ENCODE data around the gene CPN1.
"Not testable (repeated sequence)": the region's sequence is repeated elsewhere in the genome, so short reads cannot be mapped to it uniquely, and the experiment has no call there.

CPN1 gene

GRCh38 chr10:100103581-100103980, 21.9 kb upstream of the CPN1 start:
- ATAC-seq (ENCODE audit: low read depth) (no peak), DNase-seq (ENCODE audit: low spot score in 2 of 2) (no peak)
- Mint-ChIP-seq H3K9me3 (peaks cover under 1% of the 10 kb centered on the region), H3K27me3 (peaks cover 17% of the 10 kb centered on the region), H3K4me1 (peaks cover 4% of the 10 kb centered on the region), H3K4me3 (no peak overlapping the region), H3K36me3 (no peaks in the 10 kb centered on the region), H3K27ac (no peak overlapping the region)

- Mint-ChIP-seq H3K4me3 (no peak overlapping the region), H3K27ac (no peak overlapping the region), H3K4me1 (peaks cover 4% of the 10 kb centered on the region), H3K27me3 (peaks cover 23% of the 10 kb centered on the region), H3K36me3 (no peaks in the 10 kb centered on the region), H3K9me3 (peaks cover 7% of the 10 kb centered on the region)
- DNase-seq (ENCODE audit: low spot score in 2 of 2) (no peak), ATAC-seq (ENCODE audit: low read depth) (no peak)
Measured at GRCh38 chr10:100101192-100102076, 19.8 kb upstream of the CPN1 start.

GRCh38 chr10:100100651-100101184, 19.0 kb upstream of the CPN1 start:
- H3K4me1 Mint-ChIP-seq: peaks cover 4% of the 10 kb centered on the region
- H3K27ac Mint-ChIP-seq: no peak overlapping the region
- DNase-seq (ENCODE audit: low spot score in 2 of 2) (no peak), ATAC-seq (ENCODE audit: low read depth) (no peak)
- peaks cover 7% of the 10 kb centered on the region for H3K9me3 Mint-ChIP-seq
- H3K4me3 Mint-ChIP-seq: no peak overlapping the region
- no peaks in the 10 kb centered on the region for H3K36me3 Mint-ChIP-seq
- H3K27me3 Mint-ChIP-seq: peaks cover 23% of the 10 kb centered on the region

GRCh38 chr10:100089241-100089640, 7.6 kb upstream of the CPN1 start:
- H3K27me3 Mint-ChIP-seq: peaks cover 16% of the 10 kb centered on the region
- H3K4me3 Mint-ChIP-seq: no peak overlapping the region
- DNase-seq (ENCODE audit: low spot score in 2 of 2) (no peak), ATAC-seq (ENCODE audit: low read depth) (no peak)
- no peaks in the 10 kb centered on the region for H3K4me1 Mint-ChIP-seq
- no peaks in the 10 kb centered on the region for H3K36me3 Mint-ChIP-seq
- H3K27ac Mint-ChIP-seq: no peak overlapping the region
- H3K9me3 Mint-ChIP-seq: no peaks in the 10 kb centered on the region

- not testable (repeated sequence) for H3K4me3 Mint-ChIP-seq; ATAC-seq (ENCODE audit: low read depth); H3K9me3 Mint-ChIP-seq; H3K36me3 Mint-ChIP-seq; H3K4me1 Mint-ChIP-seq; DNase-seq (ENCODE audit: low spot score in 2 of 2); H3K27ac Mint-ChIP-seq
- H3K27me3 Mint-ChIP-seq: peaks cover 17% of the 10 kb centered on the region
Measured at GRCh38 chr10:100086708-100087107, 5.0 kb upstream of the CPN1 start.

- Mint-ChIP-seq H3K9me3 (no peaks in the 10 kb centered on the region), H3K27me3 (peaks cover 17% of the 10 kb centered on the region), H3K4me1 (no peaks in the 10 kb centered on the region), H3K4me3 (no peak overlapping the region), H3K27ac (no peak overlapping the region), H3K36me3 (no peaks in the 10 kb centered on the region)
- no peak for ATAC-seq (ENCODE audit: low read depth)
- no peak for DNase-seq (ENCODE audit: low spot score in 2 of 2)
Measured at GRCh38 chr10:100085596-100085995, 3.9 kb upstream of the CPN1 start.

- ATAC-seq (ENCODE audit: low read depth) (no peak), DNase-seq (ENCODE audit: low spot score in 2 of 2) (no peak)
- H3K27ac Mint-ChIP-seq: no peak overlapping the region
- H3K4me3 Mint-ChIP-seq: no peak overlapping the region
- peaks cover 19% of the 10 kb centered on the region for H3K27me3 Mint-ChIP-seq
- no peaks in the 10 kb centered on the region for H3K4me1 Mint-ChIP-seq
- no peaks in the 10 kb centered on the region for H3K9me3 Mint-ChIP-seq
- no peaks in the 10 kb centered on the region for H3K36me3 Mint-ChIP-seq
Measured at GRCh38 chr10:100083623-100084022, 2.0 kb upstream of the CPN1 start.

- DNase-seq (ENCODE audit: low spot score in 2 of 2); H3K4me3 Mint-ChIP-seq; H3K27ac Mint-ChIP-seq; H3K9me3 Mint-ChIP-seq; H3K36me3 Mint-ChIP-seq; H3K4me1 Mint-ChIP-seq; ATAC-seq (ENCODE audit: low read depth): not testable (repeated sequence)
- peaks cover 18% of the 10 kb centered on the region for H3K27me3 Mint-ChIP-seq
Measured at GRCh38 chr10:100082276-100082675, 607 bp upstream of the CPN1 start.

GRCh38 chr10:100076750-100077149, 4.9 kb downstream of the CPN1 start:
- Mint-ChIP-seq H3K36me3 (no peaks in the 10 kb centered on the region), H3K4me1 (no peaks in the 10 kb centered on the region), H3K9me3 (no peaks in the 10 kb centered on the region), H3K4me3 (no peak overlapping the region), H3K27ac (no peak overlapping the region), H3K27me3 (peaks cover 12% of the 10 kb centered on the region)
- DNase-seq (ENCODE audit: low spot score in 2 of 2): no peak
- ATAC-seq (ENCODE audit: low read depth): no peak

GRCh38 chr10:100075426-100076220, 6.0 kb downstream of the CPN1 start:
- ATAC-seq (ENCODE audit: low read depth) (no peak), DNase-seq (ENCODE audit: low spot score in 2 of 2) (no peak)
- no peak overlapping the region for H3K27ac Mint-ChIP-seq
- no peaks in the 10 kb centered on the region for H3K4me1 Mint-ChIP-seq
- no peaks in the 10 kb centered on the region for H3K9me3 Mint-ChIP-seq
- H3K27me3 Mint-ChIP-seq: peaks cover 12% of the 10 kb centered on the region
- H3K4me3 Mint-ChIP-seq: no peak overlapping the region
- H3K36me3 Mint-ChIP-seq: no peaks in the 10 kb centered on the region

GRCh38 chr10:100072514-100072913, 9.2 kb downstream of the CPN1 start:
- H3K4me3 Mint-ChIP-seq: no peak overlapping the region
- no peaks in the 10 kb centered on the region for H3K9me3 Mint-ChIP-seq
- H3K4me1 Mint-ChIP-seq: no peaks in the 10 kb centered on the region

GRCh38 chr10:100071529-100071928, 10.1 kb downstream of the CPN1 start:
- ATAC-seq (ENCODE audit: low read depth) (no peak), DNase-seq (ENCODE audit: low spot score in 2 of 2) (no peak)
- Mint-ChIP-seq H3K4me1 (no peaks in the 10 kb centered on the region), H3K9me3 (no peaks in the 10 kb centered on the region), H3K27me3 (peaks cover 5% of the 10 kb centered on the region), H3K27ac (no peak overlapping the region), H3K36me3 (no peaks in the 10 kb centered on the region), H3K4me3 (no peak overlapping the region)

More at GRCh38 chr10:100072514-100072913, 9.2 kb downstream of the CPN1 start:
- H3K27me3 Mint-ChIP-seq: peaks cover 4% of the 10 kb centered on the region
- no peaks in the 10 kb centered on the region for H3K36me3 Mint-ChIP-seq
- ATAC-seq (ENCODE audit: low read depth) (no peak), DNase-seq (ENCODE audit: low spot score in 2 of 2) (no peak)
- H3K27ac Mint-ChIP-seq: no peak overlapping the region

- Mint-ChIP-seq H3K9me3 (no peaks in the 10 kb centered on the region), H3K4me1 (no peaks in the 10 kb centered on the region), H3K4me3 (no peak overlapping the region), H3K27ac (no peak overlapping the region), H3K27me3 (peaks cover 4% of the 10 kb centered on the region), H3K36me3 (no peaks in the 10 kb centered on the region)
- ATAC-seq (ENCODE audit: low read depth): no peak
- no peak for DNase-seq (ENCODE audit: low spot score in 2 of 2)
Measured at GRCh38 chr10:100067466-100067865, 14.2 kb downstream of the CPN1 start.

- H3K27me3 Mint-ChIP-seq: peaks cover 2% of the 10 kb centered on the region
- no peaks in the 10 kb centered on the region for H3K9me3 Mint-ChIP-seq
- H3K27ac Mint-ChIP-seq: no peak overlapping the region
Measured at GRCh38 chr10:100065084-100065660, 16.5 kb downstream of the CPN1 start.

More at GRCh38 chr10:100065084-100065660, 16.5 kb downstream of the CPN1 start:
- Mint-ChIP-seq H3K4me3 (no peak overlapping the region), H3K36me3 (no peaks in the 10 kb centered on the region), H3K4me1 (no peaks in the 10 kb centered on the region)
- ATAC-seq (ENCODE audit: low read depth): no peak
- DNase-seq (ENCODE audit: low spot score in 2 of 2): no peak
